Measurements from ENCODE around the gene ECE1. TPM values are rescaled to one million over a fixed set of nuclear protein-coding genes. Genes with fewer than 3 reads are reported as not detected.

The ECE1 gene
- total and polyA plus RNA-seq, 10 of the 15 experiments (the other 5 are each of a cell fraction or from before 2014, with no cell fraction given): 0.97 to 81.0 (median 37.0) TPM

DNA sequence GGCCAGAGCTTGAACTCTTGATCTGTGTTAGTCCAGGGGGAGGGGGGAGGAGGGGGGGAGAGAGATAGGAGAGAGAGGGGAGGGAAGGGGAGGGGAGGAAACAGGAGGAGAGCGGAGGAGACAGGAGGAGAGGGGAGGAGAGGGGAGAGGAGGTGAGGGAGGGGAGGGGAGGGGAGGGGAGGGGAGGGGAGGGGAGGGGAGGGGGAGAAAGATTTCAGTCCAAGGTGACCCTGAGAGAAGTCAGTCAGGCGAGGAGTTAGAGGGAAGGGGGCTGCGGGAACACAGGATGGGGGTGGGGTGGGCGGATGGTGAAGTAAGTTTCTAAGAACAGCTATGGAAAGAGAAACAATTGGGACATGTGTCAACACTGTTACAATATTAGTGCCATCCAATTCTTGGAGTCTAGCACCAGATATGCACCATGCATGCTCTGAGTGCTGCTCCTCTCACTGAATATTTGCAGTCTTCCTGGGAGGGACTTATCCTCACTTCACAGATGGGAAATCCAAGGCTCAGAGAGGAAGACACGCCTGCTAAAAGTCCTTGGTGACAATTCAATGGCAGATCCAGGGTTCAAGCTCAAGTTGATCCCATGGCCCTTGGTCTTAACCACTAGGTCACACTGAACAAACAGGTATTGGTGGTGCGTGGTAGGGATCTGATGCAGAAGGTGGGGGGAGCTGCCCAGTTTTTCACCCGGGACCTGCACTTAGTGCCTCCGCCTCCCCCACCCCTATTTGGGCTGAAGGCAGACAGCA, 42.5 kb upstream of the ECE1 start:
- ChIA-PET SMC1A (ENCODE audit: uncharacterized antibody, unreplicated experiment) (interaction anchor here (1.1 to 10.1 kb wide), 8 partner anchors 8 to 101 kb away, joined by 3 to 123 read pairs (median 12); partner anchors contain the start of gene ECE1), CTCF (interaction anchor here (0.7 to 7.4 kb wide), 7 partner anchors 10 to 77 kb away, joined by 4 to 104 read pairs (median 11); no protein-coding TSS in a partner anchor), POLR2A (interaction anchor here (1.3 to 8.9 kb wide), 3 partner anchors 7 to 40 kb away, joined by 6 to 88 read pairs (median 60); partner anchors contain the start of gene ECE1), RAD21 (ENCODE audit: unreplicated experiment) (interaction anchor here (1.0 to 4.8 kb wide), 7 partner anchors 8 to 78 kb away, joined by 3 to 81 read pairs (median 8); partner anchors contain the start of gene ECE1)
- BruUV-seq (replicated peaks): no TSS peak
- Histone ChIP-seq H3K9me3 (replicated peaks; ENCODE audit: control insufficient read depth, insufficient read depth, low read length) (no peaks in the 10 kb centered on the region), H3K36me3 (ENCODE audit: control insufficient read depth in 2 of 2, insufficient read depth in 2 of 2, low read length in 1 of 2) (no peaks in the 10 kb centered on the region), H3K79me2 (ENCODE audit: control insufficient read depth, insufficient read depth, low read length) (peaks cover 14% of the 10 kb centered on the region), H2AFZ (ENCODE audit: control insufficient read depth, low read depth, low read length) (no peak overlapping the region), H3K27me3 (replicated peaks in 1 of 2; ENCODE audit: control insufficient read depth in 2 of 2, insufficient read depth in 2 of 2, low read length in 1 of 2) (no peaks in the 10 kb centered on the region), H3K4me2 (ENCODE audit: control insufficient read depth, insufficient read depth) (peak overlapping the region; percentile 30; the same call in 1 of the 2 replicates), H3K4me1 (ENCODE audit: control insufficient read depth, insufficient read depth, low read length) (peaks cover 43% of the 10 kb centered on the region), H3K9ac (ENCODE audit: control insufficient read depth, insufficient read depth, low read length) (no peak overlapping the region), H4K20me1 (ENCODE audit: control insufficient read depth, insufficient read depth) (no peaks in the 10 kb centered on the region; the same call in 1 of the 2 replicates), H3K4me3 (no peak overlapping the region), H3K27ac (ENCODE audit: control insufficient read depth, insufficient read depth) (no peak overlapping the region)
- TF ChIP-seq EP300 (IDR thresholded peaks at IDR 0.05; ENCODE audit: borderline replicate concordance in 1 of 2, control insufficient read depth in 1 of 2, low read depth in 2 of 2, low read length in 2 of 2) (no peak), CEBPB (IDR thresholded peaks at IDR 0.05; ENCODE audit: borderline replicate concordance in 1 of 2, low read depth in 2 of 2, low read length in 2 of 2) (no peak), STAT1 (conservative IDR thresholded peaks at IDR 0.05) (no peak), ATF7 (IDR thresholded peaks at IDR 0.05; ENCODE audit: low read depth) (no peak), PAX8 (IDR thresholded peaks at IDR 0.05) (no peak), ZZZ3 (IDR thresholded peaks at IDR 0.05; ENCODE audit: control insufficient read depth, insufficient read length, low read depth) (no peak), CREB1 (IDR thresholded peaks at IDR 0.05; ENCODE audit: low read depth) (no peak), STAT3 (IDR thresholded peaks at IDR 0.05; ENCODE audit: low read depth, low read length) (no peak), NFXL1 (IDR thresholded peaks at IDR 0.05; ENCODE audit: borderline replicate concordance) (no peak), SP1 (IDR thresholded peaks at IDR 0.05; ENCODE audit: low read depth, low read length) (no peak), SPI1 (IDR thresholded peaks at IDR 0.05; ENCODE audit: borderline replicate concordance, insufficient read depth, low read depth, low read length) (no peak), FOS (IDR thresholded peaks at IDR 0.05; ENCODE audit: borderline replicate concordance, extremely low read depth, insufficient read length) (no peak), SREBF1 (IDR thresholded peaks at IDR 0.05; ENCODE audit: low read length) (no peak), TARDBP (IDR thresholded peaks at IDR 0.05; ENCODE audit: borderline replicate concordance) (no peak)
- TF ChIP-seq, protein P1, sequence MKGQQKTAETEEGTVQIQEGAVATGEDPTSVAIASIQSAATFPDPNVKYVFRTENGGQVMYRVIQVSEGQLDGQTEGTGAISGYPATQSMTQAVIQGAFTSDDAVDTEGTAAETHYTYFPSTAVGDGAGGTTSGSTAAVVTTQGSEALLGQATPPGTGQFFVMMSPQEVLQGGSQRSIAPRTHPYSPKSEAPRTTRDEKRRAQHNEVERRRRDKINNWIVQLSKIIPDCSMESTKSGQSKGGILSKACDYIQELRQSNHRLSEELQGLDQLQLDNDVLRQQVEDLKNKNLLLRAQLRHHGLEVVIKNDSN (IDR thresholded peaks at IDR 0.05; ENCODE audit: borderline replicate concordance, extremely low read length, insufficient read depth, low read depth, low read length): no peak
- TF ChIP-seq, protein P2, sequence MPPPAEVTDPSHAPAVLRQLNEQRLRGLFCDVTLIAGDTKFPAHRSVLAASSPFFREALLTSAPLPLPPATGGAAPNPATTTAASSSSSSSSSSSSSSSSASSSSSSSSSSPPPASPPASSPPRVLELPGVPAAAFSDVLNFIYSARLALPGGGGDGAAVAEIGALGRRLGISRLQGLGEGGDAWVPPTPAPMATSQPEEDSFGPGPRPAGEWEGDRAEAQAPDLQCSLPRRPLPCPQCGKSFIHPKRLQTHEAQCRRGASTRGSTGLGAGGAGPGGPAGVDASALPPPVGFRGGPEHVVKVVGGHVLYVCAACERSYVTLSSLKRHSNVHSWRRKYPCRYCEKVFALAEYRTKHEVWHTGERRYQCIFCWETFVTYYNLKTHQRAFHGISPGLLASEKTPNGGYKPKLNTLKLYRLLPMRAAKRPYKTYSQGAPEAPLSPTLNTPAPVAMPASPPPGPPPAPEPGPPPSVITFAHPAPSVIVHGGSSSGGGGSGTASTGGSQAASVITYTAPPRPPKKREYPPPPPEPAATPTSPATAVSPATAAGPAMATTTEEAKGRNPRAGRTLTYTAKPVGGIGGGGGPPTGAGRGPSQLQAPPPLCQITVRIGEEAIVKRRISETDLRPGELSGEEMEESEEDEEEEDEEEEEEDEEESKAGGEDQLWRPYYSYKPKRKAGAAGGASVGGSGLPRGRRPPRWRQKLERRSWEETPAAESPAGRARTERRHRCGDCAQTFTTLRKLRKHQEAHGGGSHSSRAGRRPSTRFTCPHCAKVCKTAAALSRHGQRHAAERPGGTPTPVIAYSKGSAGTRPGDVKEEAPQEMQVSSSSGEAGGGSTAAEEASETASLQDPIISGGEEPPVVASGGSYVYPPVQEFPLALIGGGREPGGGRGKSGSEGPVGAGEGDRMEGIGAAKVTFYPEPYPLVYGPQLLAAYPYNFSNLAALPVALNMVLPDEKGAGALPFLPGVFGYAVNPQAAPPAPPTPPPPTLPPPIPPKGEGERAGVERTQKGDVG (CRISPR knock-in tag; IDR thresholded peaks at IDR 0.05): no peak
- TF ChIP-seq, protein P3, sequence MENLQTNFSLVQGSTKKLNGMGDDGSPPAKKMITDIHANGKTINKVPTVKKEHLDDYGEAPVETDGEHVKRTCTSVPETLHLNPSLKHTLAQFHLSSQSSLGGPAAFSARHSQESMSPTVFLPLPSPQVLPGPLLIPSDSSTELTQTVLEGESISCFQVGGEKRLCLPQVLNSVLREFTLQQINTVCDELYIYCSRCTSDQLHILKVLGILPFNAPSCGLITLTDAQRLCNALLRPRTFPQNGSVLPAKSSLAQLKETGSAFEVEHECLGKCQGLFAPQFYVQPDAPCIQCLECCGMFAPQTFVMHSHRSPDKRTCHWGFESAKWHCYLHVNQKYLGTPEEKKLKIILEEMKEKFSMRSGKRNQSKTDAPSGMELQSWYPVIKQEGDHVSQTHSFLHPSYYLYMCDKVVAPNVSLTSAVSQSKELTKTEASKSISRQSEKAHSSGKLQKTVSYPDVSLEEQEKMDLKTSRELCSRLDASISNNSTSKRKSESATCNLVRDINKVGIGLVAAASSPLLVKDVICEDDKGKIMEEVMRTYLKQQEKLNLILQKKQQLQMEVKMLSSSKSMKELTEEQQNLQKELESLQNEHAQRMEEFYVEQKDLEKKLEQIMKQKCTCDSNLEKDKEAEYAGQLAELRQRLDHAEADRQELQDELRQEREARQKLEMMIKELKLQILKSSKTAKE (IDR thresholded peaks at IDR 0.05; ENCODE audit: low read depth, poor library complexity, severe bottlenecking): no peak
- no peak for DNase-seq (ENCODE audit: low read depth, low spot score)
- ATAC-seq: no peak
- 75% methylated on average over 4 of the region's 8 CpGs for WGBS (ENCODE audit: insufficient coverage, insufficient replicate concordance, low lambda C conversion rate, missing lambda C conversion rate)
- intact Hi-C loops (cut with micrococcal nuclease; ENCODE audit: unreplicated experiment) (no loop called here), in situ Hi-C loops (cut with MboI) (no loop called here)
- no peak for FAIRE-seq

All from GM12878 (cell line).